GM19238 (cell line): Measurements from ENCODE around the gene CASTOR1.

Source experiments
- DNase-seq: peaks from one replicate; pipeline ENCODE4 v3.0.0; 2011; ENCODE audit warnings: low spot score; ENCODE audit not compliant: insufficient read length

Gene CASTOR1

DNA sequence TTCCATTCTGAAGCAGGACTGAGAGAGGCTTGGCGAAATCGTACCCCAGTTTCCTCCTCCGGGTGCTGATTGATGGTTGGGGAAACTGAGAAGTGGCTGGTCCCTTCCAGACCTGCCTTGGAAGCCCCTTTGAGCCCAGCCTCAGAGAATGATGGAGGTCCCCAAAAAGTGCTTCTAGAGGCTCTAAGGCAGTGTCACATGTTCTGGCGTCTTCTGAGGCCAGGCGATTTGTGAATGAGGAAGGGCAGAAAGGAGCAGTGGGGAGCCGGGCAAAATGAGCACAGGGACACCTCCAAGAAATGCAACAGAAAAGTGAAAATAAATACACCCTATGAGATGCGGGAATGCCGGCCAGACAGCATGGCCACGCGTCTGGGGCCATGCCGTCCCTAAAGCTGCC is 41.7 kb downstream of the CASTOR1 start:
- no peak for DNase-seq

DNA sequence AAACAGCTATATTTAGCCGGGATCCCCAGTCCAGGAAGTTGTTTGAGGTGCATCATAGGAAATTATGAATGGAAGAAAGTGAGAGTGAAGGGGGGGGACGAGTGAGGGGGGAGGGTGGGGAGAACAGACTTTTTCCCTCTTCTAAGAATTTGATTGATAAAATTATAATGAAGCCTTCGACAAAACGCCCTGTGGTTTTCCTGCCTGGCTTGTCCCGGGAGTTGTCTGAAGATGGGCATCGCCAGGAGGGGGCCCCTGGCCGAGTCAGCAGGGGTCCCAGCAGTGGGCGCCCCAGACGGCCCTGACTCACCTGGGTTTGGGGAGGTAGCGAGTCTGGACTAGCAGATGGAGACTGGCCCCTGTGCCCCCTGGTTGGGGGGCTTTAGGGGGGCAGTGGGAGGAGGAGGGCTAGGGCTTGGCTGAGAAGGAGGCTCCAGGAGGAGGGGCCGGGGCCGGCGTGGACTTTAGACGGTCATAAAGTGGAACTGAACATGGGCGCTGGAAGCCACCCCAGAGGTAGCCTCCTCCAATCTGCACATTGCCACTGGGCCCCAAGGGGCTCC is 42.4 kb downstream of the CASTOR1 start:
- no peak for DNase-seq

DNA sequence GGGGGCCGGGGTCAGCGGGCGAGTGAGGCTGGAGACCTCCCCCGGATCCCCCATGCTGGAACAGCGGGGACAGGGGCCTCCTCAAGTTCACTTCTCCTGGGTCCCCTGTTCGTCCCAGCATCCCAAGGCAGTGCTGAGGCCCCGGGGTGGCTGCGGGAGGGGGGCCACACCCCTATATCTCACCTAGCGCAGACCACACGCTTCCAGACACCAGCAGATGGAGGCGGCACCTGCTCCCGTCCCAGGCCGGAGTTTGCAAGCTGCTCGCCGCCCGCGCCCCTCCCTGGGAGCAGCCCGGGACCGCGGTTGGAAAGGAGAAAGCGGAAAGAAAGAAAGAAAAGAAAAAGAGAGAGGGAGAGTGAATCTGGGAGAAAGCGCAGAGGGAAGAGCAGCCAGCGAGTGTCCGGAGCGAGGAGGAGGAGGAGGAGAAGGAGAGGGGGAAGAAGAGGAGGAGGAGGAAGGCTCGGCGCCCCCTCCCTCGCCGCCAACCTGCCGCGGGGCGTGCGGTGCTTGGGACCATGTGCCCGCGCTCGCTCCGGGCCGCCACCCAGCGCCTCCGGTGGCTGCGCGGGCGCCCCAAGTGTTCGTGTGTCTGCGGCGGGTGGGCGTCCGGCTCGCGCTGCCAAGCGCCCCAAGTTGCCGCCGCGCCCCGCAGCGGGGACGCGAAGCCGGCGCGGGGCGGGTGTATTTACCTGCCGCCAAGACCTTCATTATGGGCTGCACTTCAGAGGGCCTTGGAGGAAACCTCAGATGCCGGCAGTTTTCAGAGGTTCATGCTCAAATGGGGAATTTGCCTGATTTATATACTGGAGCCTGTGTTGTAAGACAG is 43.1 kb downstream of the CASTOR1 start, which contains the start of gene LIF:
TSS of gene LIF (minus strand) at position 775 of the 829 bp plus-strand sequence. CDS start at position 711, 64 bp downstream.
- no peak for DNase-seq

DNA sequence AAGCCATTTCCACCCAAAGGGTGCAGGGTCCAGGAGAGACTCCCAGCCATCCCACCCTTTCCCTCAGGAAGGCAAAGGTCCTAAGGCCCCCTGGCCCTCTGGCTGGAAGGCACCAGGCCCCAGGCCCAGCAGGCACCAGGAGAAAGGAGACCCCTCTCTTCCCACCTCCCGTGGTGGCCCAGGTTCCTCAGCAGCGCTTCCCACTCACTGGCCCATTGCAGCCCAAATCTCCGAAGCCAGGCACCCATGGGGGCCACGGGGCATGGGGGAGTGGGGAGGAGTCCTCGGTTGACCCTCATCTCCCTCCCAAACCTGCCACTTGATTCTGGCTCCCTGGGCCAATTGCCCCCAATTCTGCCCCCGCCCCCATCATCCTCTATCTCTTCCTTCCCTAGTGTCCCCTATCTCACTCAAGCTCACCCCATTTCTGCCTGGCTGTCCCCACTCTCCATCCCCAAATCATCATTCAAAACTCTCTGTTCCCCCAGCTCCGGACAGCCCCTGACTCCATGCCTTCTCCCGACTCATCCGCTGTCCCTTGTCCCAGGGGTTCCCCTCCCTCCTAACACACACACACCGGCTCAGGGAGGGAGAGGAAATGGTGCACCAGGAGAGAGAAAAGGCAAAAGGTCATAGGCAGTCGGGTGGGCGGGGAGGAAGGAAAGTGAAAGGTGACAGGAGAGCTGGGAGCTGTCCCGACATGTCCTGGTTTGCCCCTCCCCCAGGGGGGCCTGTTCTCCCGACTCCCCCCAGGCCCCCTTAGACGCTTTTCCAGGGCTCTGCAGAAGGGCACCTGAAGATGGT is 43.9 kb downstream of the CASTOR1 start:
- no peak for DNase-seq

DNA sequence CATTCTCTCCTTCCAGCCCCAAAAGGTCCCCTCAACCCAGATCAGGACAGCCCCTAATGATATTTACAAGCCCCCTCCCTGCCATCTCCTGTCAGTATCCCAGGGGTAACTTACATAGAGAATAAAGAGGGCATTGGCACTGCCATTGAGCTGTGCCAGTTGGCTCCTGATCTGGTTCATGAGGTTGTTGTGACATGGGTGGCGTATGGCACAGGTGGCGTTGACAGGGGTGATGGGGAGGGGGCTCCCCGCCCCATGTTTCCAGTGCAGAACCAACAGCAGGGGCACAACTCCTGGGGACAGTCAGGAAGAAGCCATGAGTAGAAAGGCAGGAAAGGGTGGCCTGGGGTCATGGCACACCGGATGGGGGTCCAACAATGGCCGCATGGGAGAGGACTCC is 44.7 kb downstream of the CASTOR1 start:
- DNase-seq = no peak

DNA sequence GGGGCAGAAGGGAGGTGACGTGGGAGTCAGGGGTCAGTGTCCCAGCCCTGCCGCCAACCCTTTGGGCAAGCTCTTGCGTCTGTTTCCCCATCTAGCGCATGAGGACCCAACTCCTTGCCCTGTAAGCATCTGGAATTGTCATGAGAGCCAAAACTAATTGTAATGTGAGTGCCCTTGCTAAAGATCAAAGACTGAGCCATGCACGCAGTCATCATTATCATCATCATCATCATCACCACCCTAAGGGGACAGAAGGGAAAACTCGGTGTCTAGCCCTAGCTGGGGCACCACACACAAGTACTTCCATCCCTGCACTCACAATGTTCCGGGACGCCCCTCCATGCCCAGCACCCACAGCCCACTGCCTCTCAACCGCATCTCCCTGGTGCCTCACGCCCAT is 45.2 kb downstream of the CASTOR1 start:
- no peak for DNase-seq

DNA sequence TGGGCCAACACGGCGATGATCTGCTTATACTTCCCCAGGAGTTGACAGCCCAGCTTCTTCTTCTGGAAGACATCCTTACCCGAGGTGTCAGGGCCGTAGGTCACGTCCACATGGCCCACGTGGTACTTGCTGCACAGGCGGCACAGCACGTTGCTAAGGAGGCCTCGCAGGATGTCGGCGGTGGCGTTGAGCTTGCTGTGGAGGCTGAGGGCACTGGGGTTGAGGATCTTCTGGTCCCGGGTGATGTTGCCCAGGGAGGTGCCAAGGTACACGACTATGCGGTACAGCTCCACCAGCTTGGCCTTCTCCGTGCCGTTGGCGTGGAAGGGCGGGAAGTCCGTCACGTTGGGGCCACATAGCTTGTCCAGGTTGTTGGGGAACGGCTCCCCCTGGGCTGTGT is 45.6 kb downstream of the CASTOR1 start:
- DNase-seq = no peak

DNA sequence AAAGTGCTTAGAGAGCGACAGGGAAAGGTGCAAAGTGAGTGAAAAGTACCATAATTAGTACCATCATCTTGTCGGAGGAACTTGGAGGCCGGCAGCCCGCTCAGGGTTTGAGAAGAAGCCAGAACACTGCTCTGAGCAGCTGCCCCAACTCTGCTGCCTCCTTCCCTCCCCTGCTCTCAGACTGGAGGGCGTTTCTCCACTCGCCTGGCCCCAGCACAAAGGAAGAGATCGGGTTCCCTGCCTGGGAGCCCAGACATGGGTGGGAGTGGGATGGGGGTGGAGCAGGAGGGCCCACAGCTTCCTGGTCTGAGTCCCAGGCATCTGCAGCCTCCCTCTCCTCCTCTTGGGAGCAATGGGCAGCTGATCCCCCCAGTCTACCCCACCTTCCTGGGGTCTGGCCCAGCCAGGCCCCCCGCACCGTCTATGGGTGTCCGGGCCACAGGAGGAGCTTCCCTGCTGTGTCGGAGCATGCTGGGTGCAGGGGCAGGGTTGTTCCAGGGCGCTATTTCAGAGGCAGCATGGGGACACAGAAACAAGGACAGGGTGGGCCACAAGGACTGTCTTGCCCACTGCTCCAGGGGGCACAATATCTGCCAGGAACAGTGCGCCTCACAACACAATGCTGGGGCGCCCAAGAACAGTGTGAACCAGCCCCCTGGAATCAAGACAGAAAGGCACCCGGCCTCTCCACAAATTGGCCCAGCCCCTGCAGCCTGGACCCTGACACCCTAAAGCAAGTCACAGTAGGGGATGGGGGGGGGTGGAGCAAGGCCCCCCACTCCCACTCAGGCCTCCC is 47.5 kb downstream of the CASTOR1 start:
- no peak for DNase-seq

DNA sequence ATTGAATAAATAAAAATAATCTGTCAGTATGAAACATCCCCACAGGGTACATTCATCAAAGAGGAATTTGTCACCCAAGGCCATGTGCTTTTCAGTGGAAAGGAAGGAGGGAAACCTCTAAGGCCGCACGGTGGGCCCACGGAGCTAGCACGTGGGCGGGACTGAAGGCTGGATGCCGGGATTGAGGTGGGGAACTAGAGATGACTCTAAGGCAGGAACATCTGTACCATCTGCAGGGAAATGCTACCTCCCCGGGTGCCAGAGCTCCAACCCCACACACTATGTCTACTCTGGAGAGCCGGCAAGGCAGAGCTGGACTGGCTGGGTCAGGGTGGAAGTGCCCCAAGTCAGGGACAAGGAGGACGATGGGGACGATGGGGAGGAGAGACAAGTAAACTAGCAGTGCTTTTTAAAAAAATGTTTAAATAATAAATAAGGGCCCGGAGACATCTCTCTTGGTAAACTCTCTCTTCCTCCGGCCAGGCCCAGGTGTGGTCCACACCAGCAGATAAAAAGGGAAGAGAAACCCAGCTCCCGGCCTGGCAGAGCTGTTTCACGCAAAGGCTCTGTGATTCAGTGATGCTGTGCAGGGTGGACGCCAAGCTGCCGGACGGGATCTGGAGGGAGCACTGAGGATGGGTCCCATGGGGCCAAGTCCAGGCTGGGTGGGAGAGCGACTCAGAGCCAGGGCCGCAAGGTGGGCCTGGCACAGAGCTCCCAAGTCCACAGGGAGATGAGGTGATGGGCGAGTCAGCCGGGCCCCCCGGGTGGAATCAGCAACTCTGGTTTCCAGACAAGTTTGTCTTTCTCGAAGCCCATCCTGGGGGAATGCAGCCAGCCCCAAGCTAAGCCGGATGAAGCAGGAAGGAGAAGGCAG is 48.5 kb downstream of the CASTOR1 start:
- DNase-seq = no peak

DNA sequence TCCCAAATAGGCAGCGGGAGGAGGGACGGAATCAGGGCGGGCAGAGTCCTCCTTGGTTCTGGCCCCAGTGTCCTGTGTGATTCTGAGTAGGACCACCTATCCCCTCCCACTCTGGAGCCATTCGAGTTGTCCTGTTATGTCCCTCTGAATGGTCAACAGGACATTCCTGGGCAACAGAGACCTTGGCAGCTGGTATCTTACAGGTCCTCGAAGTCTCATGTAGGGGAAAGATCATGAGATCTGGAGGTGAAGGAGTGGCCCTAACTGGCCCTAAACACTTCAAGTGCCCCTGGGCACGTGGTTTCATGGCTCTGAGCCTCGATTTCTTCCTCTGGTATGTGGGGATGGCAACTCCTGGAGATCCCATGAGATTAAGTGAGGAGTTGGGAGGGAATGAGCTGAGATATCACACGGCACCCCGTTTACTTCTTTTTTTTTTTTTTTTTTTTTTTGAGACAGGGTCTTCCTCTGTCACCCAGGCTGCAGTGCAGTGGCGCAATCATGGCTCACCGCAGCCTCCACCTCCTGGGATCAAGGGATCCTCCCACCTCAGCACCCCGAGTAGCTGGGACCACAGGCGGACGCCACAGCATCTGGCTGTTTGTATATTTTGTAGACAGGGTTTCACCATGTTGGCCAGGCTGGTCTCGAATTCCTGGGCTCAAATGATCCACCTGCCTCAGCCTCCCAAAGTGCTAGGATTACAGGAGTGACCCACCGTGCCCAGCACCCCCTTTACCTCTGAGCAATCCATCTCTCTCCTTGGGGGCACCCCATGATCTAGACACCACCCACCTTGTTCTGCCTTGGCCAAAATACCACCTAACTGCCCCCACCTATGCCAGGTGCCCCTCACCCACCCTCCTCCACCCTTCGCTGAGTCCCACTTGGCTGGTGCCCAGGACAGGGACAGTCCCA is 49.6 kb downstream of the CASTOR1 start:
- no peak for DNase-seq

DNA sequence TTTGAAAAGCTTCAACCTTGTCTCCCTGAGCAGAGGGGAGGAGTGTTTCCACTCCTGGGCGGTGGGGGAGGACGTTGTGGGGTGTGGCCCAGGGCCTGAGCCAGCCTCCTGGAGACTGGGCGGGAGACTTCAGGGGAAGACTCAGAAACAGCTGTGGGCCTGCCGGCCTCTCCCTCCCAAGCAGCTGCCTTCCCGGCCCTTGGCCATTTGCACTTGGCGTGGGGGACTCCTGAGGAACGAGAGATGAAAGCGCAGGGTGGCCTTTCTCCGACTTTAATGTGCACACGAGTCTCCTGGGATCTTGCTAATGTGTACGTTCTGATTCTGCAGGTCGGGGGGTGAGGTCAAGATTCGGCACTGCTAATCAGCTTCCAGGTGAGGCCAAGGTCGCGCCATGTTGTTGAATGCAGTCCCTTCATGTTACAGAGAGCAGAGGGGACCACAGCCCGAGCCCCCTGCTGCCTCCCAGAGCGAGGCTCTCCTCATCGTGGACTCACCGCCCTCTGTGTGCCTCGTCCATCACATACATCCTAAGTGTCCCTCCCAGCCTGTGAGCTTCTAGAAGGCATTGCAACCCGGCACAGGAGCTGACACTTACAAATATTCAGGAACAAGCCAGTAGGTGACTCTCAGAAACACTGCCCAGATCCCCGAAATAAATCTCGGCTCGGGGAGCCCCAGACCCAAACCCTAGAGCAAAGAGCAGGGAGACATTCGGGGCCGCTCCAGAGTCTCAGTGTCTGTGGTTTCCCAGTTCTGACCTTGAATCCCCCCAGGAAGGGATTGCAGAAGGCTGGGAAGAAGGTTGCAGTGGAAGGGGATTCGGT is 50.4 kb downstream of the CASTOR1 start:
- DNase-seq = no peak

DNA sequence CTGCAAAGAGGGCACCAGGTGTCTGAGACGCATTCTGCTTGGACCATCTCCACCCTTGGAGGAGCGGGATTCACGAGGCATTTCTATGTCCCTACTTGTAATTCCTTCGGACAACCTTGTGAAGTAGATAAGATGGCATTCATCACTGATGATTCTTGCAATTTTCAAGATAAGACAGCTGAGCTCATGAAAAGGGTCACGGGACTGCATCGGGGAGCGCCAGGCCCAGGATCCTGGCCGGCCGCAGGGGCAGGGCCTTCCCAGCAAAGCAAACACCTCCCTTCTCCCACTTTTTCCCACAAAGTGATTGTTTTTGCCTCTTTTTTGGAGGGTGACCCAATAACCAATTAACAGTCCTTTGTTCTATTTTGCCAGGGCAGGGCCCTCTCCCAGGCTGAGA is 51.2 kb downstream of the CASTOR1 start:
- DNase-seq = no peak

DNA sequence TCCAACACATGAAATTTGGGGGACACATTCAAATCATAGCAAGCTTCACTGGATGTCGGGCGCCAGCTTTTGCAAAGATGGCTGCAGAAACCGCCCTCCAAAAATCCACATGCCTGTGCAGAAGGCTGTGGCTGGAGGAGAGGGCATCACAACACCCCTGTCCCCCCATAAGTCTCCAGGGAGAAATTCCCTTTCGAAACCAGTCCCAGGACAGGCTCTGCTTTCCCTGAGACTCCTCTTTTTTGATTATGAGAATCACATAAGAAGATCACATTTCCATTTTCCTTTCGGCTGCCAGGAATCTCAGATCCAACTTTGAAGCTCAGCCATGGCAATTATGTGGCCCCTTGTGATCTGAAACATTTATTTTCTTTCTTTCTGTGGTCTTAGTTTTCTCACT is 52.4 kb downstream of the CASTOR1 start:
- no peak for DNase-seq

DNA sequence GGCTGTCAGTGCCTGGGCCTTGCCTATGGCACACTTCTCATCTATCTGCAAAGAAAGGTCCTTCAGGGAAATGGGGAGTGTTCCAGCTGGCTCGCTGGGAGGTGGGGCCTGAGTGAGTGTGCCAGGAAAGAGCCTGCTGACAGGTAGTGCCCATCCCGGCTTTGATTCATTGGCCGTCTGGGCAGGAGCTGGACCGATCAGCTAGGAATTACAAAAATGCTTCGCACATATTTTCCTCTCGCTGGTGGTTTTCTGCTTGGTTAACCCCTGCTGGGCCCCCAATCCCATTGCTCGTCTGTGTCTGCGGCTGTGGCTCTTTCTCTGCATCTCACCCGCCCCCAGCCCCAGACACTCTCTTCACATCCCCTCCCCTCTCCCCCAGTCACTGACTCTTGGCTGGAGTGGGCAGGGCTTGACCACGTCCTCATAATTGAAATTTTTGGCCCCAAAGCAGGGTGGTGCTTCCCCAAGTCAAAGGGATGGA is 53.6 kb downstream of the CASTOR1 start:
- DNase-seq = no peak
